ENCODE data around the gene RBFOX1.

DNA sequence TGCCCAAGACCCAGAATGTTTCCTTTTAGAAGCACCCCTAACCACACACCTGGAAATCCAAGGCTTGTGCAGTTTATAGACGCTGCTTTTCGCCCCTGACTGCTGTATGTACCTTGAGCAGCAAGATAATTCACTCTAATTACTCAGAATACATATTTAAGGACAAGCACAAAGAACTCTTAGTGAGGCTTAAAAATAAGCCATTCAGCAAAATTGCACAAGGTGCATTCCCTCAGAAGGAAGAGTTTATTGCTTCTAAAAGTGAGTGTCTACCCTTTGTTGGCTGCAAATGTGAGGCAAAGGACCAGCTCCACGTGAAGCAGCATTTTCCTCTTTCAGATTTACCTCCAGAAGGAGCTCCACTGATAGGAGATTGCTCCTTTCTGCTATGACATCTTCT lies 208.4 kb downstream of the RBFOX1 start:
- TF ChIP-seq SP1 (IDR thresholded peaks at IDR 0.05; ENCODE audit: low read depth, low read length) (no peak), ELK1 (IDR thresholded peaks at IDR 0.05; ENCODE audit: low read depth, low read length) (no peak), ATF3 (IDR thresholded peaks at IDR 0.05; ENCODE audit: borderline replicate concordance, extremely low read depth, low read depth, low read length) (no peak), NFIC (IDR thresholded peaks at IDR 0.05; ENCODE audit: low read depth, low read length) (no peak), EGR1 (IDR thresholded peaks at IDR 0.05; ENCODE audit: borderline replicate concordance in 1 of 2, low read depth in 2 of 2, low read length in 2 of 2) (no peak), ZBTB40 (IDR thresholded peaks at IDR 0.05; ENCODE audit: borderline replicate concordance) (no peak), POLR2A (IDR thresholded peaks at IDR 0.05; ENCODE audit: low read depth, low read length) (no peak), MEF2A (IDR thresholded peaks at IDR 0.05; ENCODE audit: insufficient read depth, low read depth, low read length) (no peak), RAD21 (IDR thresholded peaks at IDR 0.05; ENCODE audit: insufficient read depth, low read depth, low read length) (no peak)

Data from GM12878 (cell line).